Vagina (tissue), 2 donors: Measurements from ENCODE around the gene PTPRD.

Experiments
- POLR2AphosphoS5 ChIP-seq, 2 donors: sonication (generic); formaldehyde crosslinking; IDR thresholded peaks; one replicate each; pipeline ENCODE4 v1.9.0; 2017; ENCODE audit warnings: antibody characterized with exemption in 2 of 2, mild to moderate bottlenecking in 2 of 2, low read depth in 1 of 2; ENCODE audit not compliant: insufficient read depth in 1 of 2
- TF ChIP-seq, protein P1 (sequence below), 3 experiments: fragments of 450-650 bp in 2 of 3; fragments of 200-600 bp in 1 of 3; sonication (generic) in 1 of 3; IDR thresholded peaks; one replicate each; pipeline ENCODE4 v1.5.1; 2017 to 2019; ENCODE audit warnings: antibody characterized with exemption in 3 of 3, mild to moderate bottlenecking in 2 of 3, moderate library complexity in 2 of 3

DNA sequence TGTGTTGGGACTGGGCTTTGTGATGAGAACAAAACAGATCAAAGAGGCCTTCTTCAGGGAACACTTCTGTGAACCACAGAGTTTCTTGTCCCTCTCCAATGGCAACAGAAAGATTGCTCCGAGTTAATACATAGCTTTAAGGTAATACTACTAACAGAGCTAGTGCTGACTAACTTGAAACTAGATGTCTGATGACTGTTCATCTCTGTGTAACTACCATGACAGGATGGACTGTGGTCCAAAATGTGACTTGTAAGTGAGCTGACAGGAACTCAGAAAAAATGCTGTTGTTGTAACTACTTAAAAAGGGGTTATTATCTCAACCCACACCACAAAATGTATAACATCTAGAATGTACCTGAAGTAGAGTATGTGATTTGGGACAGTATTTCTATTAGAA is 2183.0 kb downstream of the PTPRD start:
- TF ChIP-seq POLR2AphosphoS5 (IDR thresholded peaks at IDR 0.05; ENCODE audit: insufficient read depth in 1 of 2, low read depth in 1 of 2) = no peak
- TF ChIP-seq, protein P1, sequence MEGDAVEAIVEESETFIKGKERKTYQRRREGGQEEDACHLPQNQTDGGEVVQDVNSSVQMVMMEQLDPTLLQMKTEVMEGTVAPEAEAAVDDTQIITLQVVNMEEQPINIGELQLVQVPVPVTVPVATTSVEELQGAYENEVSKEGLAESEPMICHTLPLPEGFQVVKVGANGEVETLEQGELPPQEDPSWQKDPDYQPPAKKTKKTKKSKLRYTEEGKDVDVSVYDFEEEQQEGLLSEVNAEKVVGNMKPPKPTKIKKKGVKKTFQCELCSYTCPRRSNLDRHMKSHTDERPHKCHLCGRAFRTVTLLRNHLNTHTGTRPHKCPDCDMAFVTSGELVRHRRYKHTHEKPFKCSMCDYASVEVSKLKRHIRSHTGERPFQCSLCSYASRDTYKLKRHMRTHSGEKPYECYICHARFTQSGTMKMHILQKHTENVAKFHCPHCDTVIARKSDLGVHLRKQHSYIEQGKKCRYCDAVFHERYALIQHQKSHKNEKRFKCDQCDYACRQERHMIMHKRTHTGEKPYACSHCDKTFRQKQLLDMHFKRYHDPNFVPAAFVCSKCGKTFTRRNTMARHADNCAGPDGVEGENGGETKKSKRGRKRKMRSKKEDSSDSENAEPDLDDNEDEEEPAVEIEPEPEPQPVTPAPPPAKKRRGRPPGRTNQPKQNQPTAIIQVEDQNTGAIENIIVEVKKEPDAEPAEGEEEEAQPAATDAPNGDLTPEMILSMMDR (IDR thresholded peaks at IDR 0.05) = no peak
